ENCODE data around the gene HPSE2. TPM values are rescaled to one million over a fixed set of nuclear protein-coding genes. Genes with fewer than 3 reads are reported as not detected.

HPSE2 gene
- total RNA-seq, 2 experiments from 2014 or later, result not detected

GRCh38 chr10:98957801-98958200, 277.9 kb downstream of the HPSE2 start:
- no peaks in the 10 kb centered on the region for H3K36me3 Mint-ChIP-seq (ENCODE audit: low read depth)
- DNase-seq, result no peak
- no peak overlapping the region for H3K4me3 Mint-ChIP-seq
- peaks cover under 1% of the 10 kb centered on the region for H3K9me3 Mint-ChIP-seq
- H3K27ac Mint-ChIP-seq, result no peak overlapping the region
- H3K4me1 Mint-ChIP-seq, result no peaks in the 10 kb centered on the region
- H3K27me3 Mint-ChIP-seq, result no peaks in the 10 kb centered on the region
- POLR2A ChIA-PET, result no interaction called here
- CTCF ChIA-PET, result no interaction called here

- CTCF ChIA-PET, result no interaction called here
- no peaks in the 10 kb centered on the region for H3K27me3 Mint-ChIP-seq
- H3K4me1 Mint-ChIP-seq, result no peaks in the 10 kb centered on the region
- no peak overlapping the region for H3K27ac Mint-ChIP-seq
- no peak overlapping the region for H3K4me3 Mint-ChIP-seq
- DNase-seq, result no peak
- H3K36me3 Mint-ChIP-seq (ENCODE audit: low read depth), result no peaks in the 10 kb centered on the region
- POLR2A ChIA-PET, result no interaction called here
- H3K9me3 Mint-ChIP-seq, result no peaks in the 10 kb centered on the region
Observed at GRCh38 chr10:98956576-98957260, 278.9 kb downstream of the HPSE2 start.

GRCh38 chr10:98953251-98953650, 282.4 kb downstream of the HPSE2 start:
- no peak for DNase-seq
- H3K27ac Mint-ChIP-seq, result no peak overlapping the region
- ChIA-PET CTCF (no interaction called here), POLR2A (no interaction called here)
- no peak overlapping the region for H3K4me3 Mint-ChIP-seq
- no peaks in the 10 kb centered on the region for H3K9me3 Mint-ChIP-seq
- no peaks in the 10 kb centered on the region for H3K4me1 Mint-ChIP-seq
- no peaks in the 10 kb centered on the region for H3K27me3 Mint-ChIP-seq
- H3K36me3 Mint-ChIP-seq (ENCODE audit: low read depth), result no peaks in the 10 kb centered on the region

GRCh38 chr10:98951269-98952000, 284.2 kb downstream of the HPSE2 start:
- no peak overlapping the region for H3K27ac Mint-ChIP-seq
- no peaks in the 10 kb centered on the region for H3K4me1 Mint-ChIP-seq
- no peaks in the 10 kb centered on the region for H3K27me3 Mint-ChIP-seq
- no peaks in the 10 kb centered on the region for H3K9me3 Mint-ChIP-seq
- no peak overlapping the region for H3K4me3 Mint-ChIP-seq
- CTCF ChIA-PET, result no interaction called here
- no peaks in the 10 kb centered on the region for H3K36me3 Mint-ChIP-seq (ENCODE audit: low read depth)
- POLR2A ChIA-PET, result no interaction called here
- DNase-seq, result no peak

GRCh38 chr10:98950106-98950505, 285.5 kb downstream of the HPSE2 start:
- no peak overlapping the region for H3K4me3 Mint-ChIP-seq
- no peaks in the 10 kb centered on the region for H3K9me3 Mint-ChIP-seq
- POLR2A ChIA-PET, result no interaction called here
- CTCF ChIA-PET, result no interaction called here
- no peaks in the 10 kb centered on the region for H3K27me3 Mint-ChIP-seq
- no peaks in the 10 kb centered on the region for H3K4me1 Mint-ChIP-seq
- no peak overlapping the region for H3K27ac Mint-ChIP-seq
- H3K36me3 Mint-ChIP-seq (ENCODE audit: low read depth), result no peaks in the 10 kb centered on the region
- DNase-seq, result no peak

- DNase-seq, result no peak
- no peaks in the 10 kb centered on the region for H3K36me3 Mint-ChIP-seq (ENCODE audit: low read depth)
- H3K9me3 Mint-ChIP-seq, result no peaks in the 10 kb centered on the region
- ChIA-PET POLR2A (no interaction called here), CTCF (no interaction called here)
- H3K27ac Mint-ChIP-seq, result no peak overlapping the region
- H3K4me1 Mint-ChIP-seq, result no peaks in the 10 kb centered on the region
- H3K27me3 Mint-ChIP-seq, result no peaks in the 10 kb centered on the region
- no peak overlapping the region for H3K4me3 Mint-ChIP-seq
Observed at GRCh38 chr10:98949306-98949705, 286.3 kb downstream of the HPSE2 start.

GRCh38 chr10:98943681-98944080, 292.0 kb downstream of the HPSE2 start:
- no peaks in the 10 kb centered on the region for H3K36me3 Mint-ChIP-seq (ENCODE audit: low read depth)
- no peak for DNase-seq
- CTCF ChIA-PET, result no interaction called here
- no peaks in the 10 kb centered on the region for H3K9me3 Mint-ChIP-seq
- no peak overlapping the region for H3K27ac Mint-ChIP-seq
- H3K4me3 Mint-ChIP-seq, result no peak overlapping the region
- H3K27me3 Mint-ChIP-seq, result no peaks in the 10 kb centered on the region
- POLR2A ChIA-PET, result no interaction called here
- H3K4me1 Mint-ChIP-seq, result no peaks in the 10 kb centered on the region

GRCh38 chr10:98929709-98930108, 305.9 kb downstream of the HPSE2 start:
- Mint-ChIP-seq H3K9me3 (peaks cover 6% of the 10 kb centered on the region), H3K4me1 (no peaks in the 10 kb centered on the region), H3K36me3 (ENCODE audit: low read depth) (no peaks in the 10 kb centered on the region), H3K4me3 (no peak overlapping the region), H3K27me3 (no peaks in the 10 kb centered on the region), H3K27ac (no peak overlapping the region)
- CTCF ChIA-PET, result no interaction called here
- POLR2A ChIA-PET, result no interaction called here
- no peak for DNase-seq

GRCh38 chr10:98925651-98926050, 310.0 kb downstream of the HPSE2 start:
- no peak for DNase-seq
- H3K36me3 Mint-ChIP-seq (ENCODE audit: low read depth), result no peaks in the 10 kb centered on the region
- H3K27ac Mint-ChIP-seq, result no peak overlapping the region
- ChIA-PET CTCF (no interaction called here), POLR2A (no interaction called here)
- no peak overlapping the region for H3K4me3 Mint-ChIP-seq
- peaks cover 2% of the 10 kb centered on the region for H3K9me3 Mint-ChIP-seq
- H3K4me1 Mint-ChIP-seq, result no peaks in the 10 kb centered on the region
- H3K27me3 Mint-ChIP-seq, result no peaks in the 10 kb centered on the region

- no peaks in the 10 kb centered on the region for H3K36me3 Mint-ChIP-seq (ENCODE audit: low read depth)
- H3K27me3 Mint-ChIP-seq, result no peaks in the 10 kb centered on the region
- H3K9me3 Mint-ChIP-seq, result peaks cover 2% of the 10 kb centered on the region
- no peaks in the 10 kb centered on the region for H3K4me1 Mint-ChIP-seq
- H3K4me3 Mint-ChIP-seq, result no peak overlapping the region
- no peak for DNase-seq
- no peak overlapping the region for H3K27ac Mint-ChIP-seq
- CTCF ChIA-PET, result no interaction called here
- POLR2A ChIA-PET, result no interaction called here
Observed at GRCh38 chr10:98924526-98924925, 311.1 kb downstream of the HPSE2 start.

GRCh38 chr10:98921316-98921715, 314.3 kb downstream of the HPSE2 start:
- no peaks in the 10 kb centered on the region for H3K36me3 Mint-ChIP-seq (ENCODE audit: low read depth)
- no peaks in the 10 kb centered on the region for H3K27me3 Mint-ChIP-seq
- CTCF ChIA-PET, result interaction anchor here (0.6 kb wide), 1 partner anchor 55 kb away, joined by 3 read pairs; no protein-coding TSS in a partner anchor
- no peak overlapping the region for H3K4me3 Mint-ChIP-seq
- no peaks in the 10 kb centered on the region for H3K4me1 Mint-ChIP-seq
- no peak for DNase-seq
- H3K9me3 Mint-ChIP-seq, result no peaks in the 10 kb centered on the region
- H3K27ac Mint-ChIP-seq, result no peak overlapping the region
- POLR2A ChIA-PET, result no interaction called here

- DNase-seq, result no peak
- no peak overlapping the region for H3K27ac Mint-ChIP-seq
- H3K9me3 Mint-ChIP-seq, result no peaks in the 10 kb centered on the region
- H3K4me1 Mint-ChIP-seq, result no peaks in the 10 kb centered on the region
- no peaks in the 10 kb centered on the region for H3K36me3 Mint-ChIP-seq (ENCODE audit: low read depth)
- POLR2A ChIA-PET, result no interaction called here
- CTCF ChIA-PET, result no interaction called here
- H3K27me3 Mint-ChIP-seq, result no peaks in the 10 kb centered on the region
- no peak overlapping the region for H3K4me3 Mint-ChIP-seq
Observed at GRCh38 chr10:98920807-98921206, 314.8 kb downstream of the HPSE2 start.

GRCh38 chr10:98920360-98920759, 315.3 kb downstream of the HPSE2 start:
- no peak overlapping the region for H3K27ac Mint-ChIP-seq
- POLR2A ChIA-PET, result no interaction called here

GRCh38 chr10:98919899-98920298, 315.8 kb downstream of the HPSE2 start:
- no peaks in the 10 kb centered on the region for H3K36me3 Mint-ChIP-seq (ENCODE audit: low read depth)

More at GRCh38 chr10:98920360-98920759, 315.3 kb downstream of the HPSE2 start:
- no peaks in the 10 kb centered on the region for H3K4me1 Mint-ChIP-seq
- no peaks in the 10 kb centered on the region for H3K27me3 Mint-ChIP-seq
- no peak overlapping the region for H3K4me3 Mint-ChIP-seq
- no peaks in the 10 kb centered on the region for H3K9me3 Mint-ChIP-seq
- DNase-seq, result no peak
- CTCF ChIA-PET, result no interaction called here
- no peaks in the 10 kb centered on the region for H3K36me3 Mint-ChIP-seq (ENCODE audit: low read depth)

More at GRCh38 chr10:98919899-98920298, 315.8 kb downstream of the HPSE2 start:
- no peaks in the 10 kb centered on the region for H3K9me3 Mint-ChIP-seq
- H3K4me1 Mint-ChIP-seq, result no peaks in the 10 kb centered on the region
- H3K27ac Mint-ChIP-seq, result no peak overlapping the region
- DNase-seq, result no peak
- POLR2A ChIA-PET, result no interaction called here
- CTCF ChIA-PET, result no interaction called here
- no peak overlapping the region for H3K4me3 Mint-ChIP-seq
- no peaks in the 10 kb centered on the region for H3K27me3 Mint-ChIP-seq

Data from activated CD4-positive, alpha-beta memory T cell treated with anti-CD3 and anti-CD28 coated beads, Interleukin-2, amount 10 ng/mL, durations not matched to agents 7 days and 5 days (primary cell).